ENCODE results near the gene ATXN3.

ATXN3 gene

GRCh38 chr14:92106143-92106926 lies at the start of gene ATXN3:
Gene ATXN3, minus strand, starts transcription at chr14:92106582. Its CDS starts 30 bp downstream, at chr14:92106552.
- DNase-seq (ENCODE audit: extremely low read depth in 1 of 2, low read depth in 1 of 2) = peak; percentile 82 to 94

GRCh38 chr14:92154283-92154942 lies 48.0 kb upstream of the ATXN3 start:
- no peak for DNase-seq (ENCODE audit: extremely low read depth in 1 of 2, low read depth in 1 of 2)

GRCh38 chr14:92153581-92153980 lies 47.2 kb upstream of the ATXN3 start:
- DNase-seq (ENCODE audit: extremely low read depth in 1 of 2, low read depth in 1 of 2) = no peak

GRCh38 chr14:92144708-92145107 lies 38.3 kb upstream of the ATXN3 start:
- no peak for DNase-seq (ENCODE audit: extremely low read depth in 1 of 2, low read depth in 1 of 2)

- DNase-seq (ENCODE audit: extremely low read depth in 1 of 2, low read depth in 1 of 2) = no peak
Observed at GRCh38 chr14:92143962-92144361, 37.6 kb upstream of the ATXN3 start.

- no peak for DNase-seq (ENCODE audit: extremely low read depth in 1 of 2, low read depth in 1 of 2)
Observed at GRCh38 chr14:92143309-92143708, 36.9 kb upstream of the ATXN3 start.

GRCh38 chr14:92135269-92135668 lies 28.9 kb upstream of the ATXN3 start:
- no peak for DNase-seq (ENCODE audit: extremely low read depth in 1 of 2, low read depth in 1 of 2)

- DNase-seq (ENCODE audit: extremely low read depth in 1 of 2, low read depth in 1 of 2) = no peak
Observed at GRCh38 chr14:92134456-92134855, 28.1 kb upstream of the ATXN3 start.

GRCh38 chr14:92122761-92123160 lies 16.4 kb upstream of the ATXN3 start:
- DNase-seq (ENCODE audit: extremely low read depth in 1 of 2, low read depth in 1 of 2) = no peak

- no peak for DNase-seq (ENCODE audit: extremely low read depth in 1 of 2, low read depth in 1 of 2)
Observed at GRCh38 chr14:92122351-92122677, 15.9 kb upstream of the ATXN3 start.

GRCh38 chr14:92121670-92122350 lies 15.4 kb upstream of the ATXN3 start, which contains the start of the genes CPSF2 and NDUFB1:
Gene CPSF2, plus strand, starts transcription at chr14:92121969. Its CDS starts 9,016 bp downstream, at chr14:92130985.
Gene NDUFB1, minus strand, starts transcription at chr14:92121706. Its CDS starts 4,069 bp downstream, at chr14:92117637.
- DNase-seq (ENCODE audit: extremely low read depth in 1 of 2, low read depth in 1 of 2) = peak; percentile 56 to 76

GRCh38 chr14:92121207-92121669 lies 14.9 kb upstream of the ATXN3 start:
- DNase-seq (ENCODE audit: extremely low read depth in 1 of 2, low read depth in 1 of 2) = no peak

- DNase-seq (ENCODE audit: extremely low read depth in 1 of 2, low read depth in 1 of 2) = no peak
Observed at GRCh38 chr14:92109490-92109889, 3.1 kb upstream of the ATXN3 start.

- no peak for DNase-seq (ENCODE audit: extremely low read depth in 1 of 2, low read depth in 1 of 2)
Observed at GRCh38 chr14:92108345-92109254, 2.2 kb upstream of the ATXN3 start.

- DNase-seq (ENCODE audit: extremely low read depth in 1 of 2, low read depth in 1 of 2) = no peak
Observed at GRCh38 chr14:92105893-92106142, 564 bp downstream of the ATXN3 start.

- no peak for DNase-seq (ENCODE audit: extremely low read depth in 1 of 2, low read depth in 1 of 2)
Observed at GRCh38 chr14:92105073-92105892, 1.1 kb downstream of the ATXN3 start.

GRCh38 chr14:92103363-92103989 lies 2.9 kb downstream of the ATXN3 start:
- DNase-seq (ENCODE audit: extremely low read depth in 1 of 2, low read depth in 1 of 2) = no peak

- no peak for DNase-seq (ENCODE audit: extremely low read depth in 1 of 2, low read depth in 1 of 2)
Observed at GRCh38 chr14:92099802-92100201, 6.6 kb downstream of the ATXN3 start.

- DNase-seq (ENCODE audit: extremely low read depth in 1 of 2, low read depth in 1 of 2) = no peak
Observed at GRCh38 chr14:92093320-92093719, 13.1 kb downstream of the ATXN3 start.

- no peak for DNase-seq (ENCODE audit: extremely low read depth in 1 of 2, low read depth in 1 of 2)
Observed at GRCh38 chr14:92088494-92088893, 17.9 kb downstream of the ATXN3 start.

All from stimulated activated CD8-positive, alpha-beta memory T cell treated with anti-CD3 and anti-CD28 coated beads, Interleukin-7, amount 100 ng/mL, for 48 hours (primary cell).